Uterus (tissue), 4 donors: ENCODE results near the gene LRRC4B. TPM values are rescaled to one million over a fixed set of nuclear protein-coding genes. Genes with fewer than 3 reads are reported as not detected.

Experiments
- DNase-seq, 2 donors: peaks; one replicate each; pipeline ENCODE4 v3.0.0-alpha.2; 2019 to 2020
- H3K27ac ChIP-seq, 2 donors: fragments of 200-600 bp; sonication (generic); 1 replicate in 1 of 2; 2 replicates in 1 of 2; pipeline ENCODE4 v1.5.1; 2016 to 2018
- H3K27me3 ChIP-seq, 2 donors: fragments of 200-600 bp; sonication (generic); one replicate each; pipeline ENCODE4 v1.5.1; 2018 to 2019; ENCODE audit warnings: control low read depth in 1 of 2
- H3K36me3 ChIP-seq, 2 donors: fragments of 200-600 bp; sonication (generic); one replicate each; pipeline ENCODE4 v1.5.1; 2019; ENCODE audit warnings: control low read depth in 1 of 2
- H3K4me1 ChIP-seq, 2 donors: fragments of 200-600 bp; sonication (generic); one replicate each; pipeline ENCODE4 v1.5.1; 2018 to 2019; ENCODE audit warnings: control low read depth in 1 of 2
- H3K4me3 ChIP-seq, 2 donors: fragments of 200-600 bp; sonication (generic); 1 replicate in 1 of 2; 2 replicates in 1 of 2; pipeline ENCODE4 v1.5.1; 2018 to 2019; ENCODE audit warnings: mild to moderate bottlenecking in 1 of 2
- H3K9me3 ChIP-seq, 2 donors: fragments of 200-600 bp; sonication (generic); one replicate each; pipeline ENCODE4 v1.5.1; 2019; ENCODE audit warnings: control low read depth in 1 of 2
- CTCF ChIP-seq, 4 experiments: fragments of 200-600 bp in 2 of 4; fragments of 450-650 bp in 2 of 4; sonication (generic) in 2 of 4; IDR thresholded peaks; one replicate each; pipeline ENCODE4 v1.5.1; 2016 to 2019; ENCODE audit warnings: antibody characterized with exemption in 4 of 4, mild to moderate bottlenecking in 2 of 4, moderate library complexity in 1 of 4
- POLR2A ChIP-seq, 2 donors: fragments of 450-650 bp; IDR thresholded peaks; one replicate each; pipeline ENCODE4 v1.6.1; 2016; ENCODE audit warnings: antibody characterized with exemption in 2 of 2, mild to moderate bottlenecking in 1 of 2, moderate library complexity in 1 of 2
- intact Hi-C: fragments of 100-400 bp; cut with DNase I; formaldehyde crosslinking; loops from one replicate; pipeline ENCODE4 v1.15.1; 2023; ENCODE audit warnings: low total_unique reads
- total RNA-seq, 4 donors: library from RNA; depleted of rRNA in 3 of 4; stranded (reverse); fragments of >200 nt in 3 of 4; gene quantifications; one replicate each; pipeline versions ENCODE4 v1.1.0 to v1.2.4, GENCODE V29; 2014 to 2023
- donor health status: DM: yes; HTN: yes; CAD: no.

Gene LRRC4B
- total RNA-seq, 4 donors from 2014 or later: 2.4 to 38.0 (median 13.2) TPM

GRCh38 chr19:50555450-50556281 lies 12.6 kb downstream of the LRRC4B start:
- H3K36me3 ChIP-seq: no peaks in the 10 kb centered on the region
- H3K27ac ChIP-seq: peak overlapping the region in 1 of 2 donors; percentile 53
- H3K4me3 ChIP-seq: peak overlapping the region; percentile 33 to 35
- H3K4me1 ChIP-seq: peaks cover 0 to 3% of the 10 kb centered on the region in 2 donors
- no peak for TF ChIP-seq POLR2A (IDR thresholded peaks at IDR 0.05)
- TF ChIP-seq CTCF (IDR thresholded peaks at IDR 0.05): no peak
- intact Hi-C loops: no loop called here
- peaks cover 0 to 3% of the 10 kb centered on the region in 2 donors for H3K27me3 ChIP-seq
- DNase-seq: no peak
- H3K9me3 ChIP-seq: no peaks in the 10 kb centered on the region

GRCh38 chr19:50555033-50555432 lies 13.2 kb downstream of the LRRC4B start:
- no peak for DNase-seq
- no peaks in the 10 kb centered on the region for H3K36me3 ChIP-seq
- H3K9me3 ChIP-seq: no peaks in the 10 kb centered on the region
- H3K4me3 ChIP-seq: no peak overlapping the region
- peaks cover 0 to 3% of the 10 kb centered on the region in 2 donors for H3K4me1 ChIP-seq
- intact Hi-C loops: no loop called here
- H3K27ac ChIP-seq: no peak overlapping the region
- TF ChIP-seq CTCF (IDR thresholded peaks at IDR 0.05) (no peak), POLR2A (IDR thresholded peaks at IDR 0.05) (no peak)
- peaks cover 0 to 3% of the 10 kb centered on the region in 2 donors for H3K27me3 ChIP-seq

- no peak overlapping the region for H3K27ac ChIP-seq
- peaks cover 0 to 3% of the 10 kb centered on the region in 2 donors for H3K4me1 ChIP-seq
- no peak for DNase-seq
- no peaks in the 10 kb centered on the region for H3K9me3 ChIP-seq
- H3K27me3 ChIP-seq: peaks cover 0 to 3% of the 10 kb centered on the region in 2 donors
- no peak for TF ChIP-seq CTCF (IDR thresholded peaks at IDR 0.05)
- no peak for TF ChIP-seq POLR2A (IDR thresholded peaks at IDR 0.05)
- H3K4me3 ChIP-seq: no peak overlapping the region
- H3K36me3 ChIP-seq: no peaks in the 10 kb centered on the region
- intact Hi-C loops: no loop called here
Measured at GRCh38 chr19:50554212-50554611, 14.0 kb downstream of the LRRC4B start.

GRCh38 chr19:50553134-50553703 lies 15.0 kb downstream of the LRRC4B start:
- Histone ChIP-seq H3K4me1 (peaks cover 0 to 3% of the 10 kb centered on the region in 2 donors), H3K27ac (no peak overlapping the region), H3K4me3 (no peak overlapping the region), H3K36me3 (no peaks in the 10 kb centered on the region), H3K9me3 (no peaks in the 10 kb centered on the region), H3K27me3 (peaks cover 0 to 3% of the 10 kb centered on the region in 2 donors)
- DNase-seq: no peak
- intact Hi-C loops: no loop called here
- TF ChIP-seq POLR2A (IDR thresholded peaks at IDR 0.05) (no peak), CTCF (IDR thresholded peaks at IDR 0.05) (no peak)

GRCh38 chr19:50552540-50552939 lies 15.7 kb downstream of the LRRC4B start:
- no peaks in the 10 kb centered on the region for H3K36me3 ChIP-seq
- H3K27ac ChIP-seq: no peak overlapping the region
- intact Hi-C loops: no loop called here
- peaks cover 0 to 3% of the 10 kb centered on the region in 2 donors for H3K27me3 ChIP-seq
- TF ChIP-seq POLR2A (IDR thresholded peaks at IDR 0.05) (no peak), CTCF (IDR thresholded peaks at IDR 0.05) (no peak)
- peaks cover 0 to 3% of the 10 kb centered on the region in 2 donors for H3K4me1 ChIP-seq
- H3K9me3 ChIP-seq: no peaks in the 10 kb centered on the region
- no peak overlapping the region for H3K4me3 ChIP-seq
- DNase-seq: no peak
